Ramos (cell line): ENCODE measurements around the gene TNPO3.
"Not testable (repeated sequence)": the region's sequence is repeated elsewhere in the genome, so short reads cannot be mapped to it uniquely, and the experiment has no call there.

Source experiments
- in situ Hi-C: fragments of 300-500 bp; cut with MboI; formaldehyde crosslinking; loops from one replicate; pipeline ENCODE4 v1.14.3; 2022; ENCODE audit warnings: low sequenced_read_pairs; ENCODE audit not compliant: unreplicated experiment

TNPO3 gene

DNA sequence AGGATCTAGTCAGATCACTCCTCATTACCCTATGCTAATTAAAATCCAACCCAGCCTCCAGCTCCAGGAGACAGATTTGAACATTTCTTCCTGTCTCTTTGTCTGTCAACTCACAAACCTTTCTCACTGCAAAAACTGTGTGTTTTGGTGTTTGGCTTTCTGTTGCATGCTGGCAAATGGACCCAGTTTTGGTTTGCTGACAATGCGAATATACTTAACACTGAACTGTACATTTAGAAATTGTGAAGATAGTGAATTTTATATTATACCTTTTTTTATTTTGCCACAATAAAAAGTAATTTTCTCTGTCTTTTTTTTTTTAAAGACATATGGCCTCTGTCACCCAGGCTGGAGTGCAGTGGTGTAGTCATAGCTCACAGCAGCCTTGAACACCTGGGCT lies 18.3 kb upstream of the TNPO3 start:
- in situ Hi-C loops = no loop called here

GRCh38 chr7:129072479-129073011 lies 17.6 kb upstream of the TNPO3 start:
- in situ Hi-C loops = no loop called here

DNA sequence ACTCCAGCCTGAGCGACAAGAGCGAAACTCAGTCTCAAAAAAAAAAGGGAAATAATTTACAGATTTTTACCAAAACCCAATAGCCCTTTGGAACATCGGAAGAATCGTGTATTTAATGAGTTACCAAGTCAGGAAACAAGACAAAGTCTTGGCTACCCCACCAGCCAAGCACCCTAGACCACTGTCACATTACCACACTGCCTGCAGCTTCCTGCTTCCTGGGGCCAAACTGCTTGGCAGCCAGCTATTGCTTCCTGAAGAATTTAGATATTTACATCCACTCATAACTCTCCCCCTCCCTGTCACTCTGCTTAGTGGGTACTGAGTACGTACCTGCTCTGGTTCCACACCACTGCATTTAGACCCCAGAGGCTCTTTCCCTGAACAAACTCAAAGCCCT lies 14.1 kb upstream of the TNPO3 start:
- in situ Hi-C loops = no loop called here

DNA sequence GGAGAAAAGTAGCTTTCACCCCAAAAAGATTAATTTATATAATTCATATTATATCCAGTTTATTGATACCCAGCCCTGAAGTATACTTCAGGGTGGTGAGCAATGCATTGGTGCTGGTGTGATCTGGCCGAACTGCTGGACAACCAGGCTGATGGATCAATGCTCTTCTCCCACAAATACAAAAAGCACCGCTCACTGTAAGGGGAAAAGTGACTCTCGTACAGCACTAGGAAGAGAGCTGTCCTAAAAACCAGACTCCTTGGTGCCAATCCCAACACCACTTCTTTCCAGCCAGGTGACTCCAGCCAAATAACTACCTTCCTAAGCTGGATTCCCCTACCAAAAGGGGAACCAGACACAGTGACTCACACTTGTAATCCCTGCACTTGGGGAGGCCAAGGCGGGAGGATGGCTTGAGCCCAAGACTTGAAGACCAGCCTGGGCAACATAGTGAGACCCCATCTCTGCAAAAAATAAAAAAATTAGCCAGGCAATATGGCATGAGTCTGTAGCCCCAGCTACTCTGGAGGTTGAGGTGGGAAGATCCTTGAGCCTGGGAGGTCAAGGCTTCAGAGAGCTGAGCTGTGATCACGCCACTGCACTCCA lies 13.1 kb upstream of the TNPO3 start:
- in situ Hi-C loops = no loop called here

- in situ Hi-C loops = not testable (repeated sequence)
These were observed 12.2 kb upstream of the TNPO3 start for GRCh38 chr7:129067132-129067561.

DNA sequence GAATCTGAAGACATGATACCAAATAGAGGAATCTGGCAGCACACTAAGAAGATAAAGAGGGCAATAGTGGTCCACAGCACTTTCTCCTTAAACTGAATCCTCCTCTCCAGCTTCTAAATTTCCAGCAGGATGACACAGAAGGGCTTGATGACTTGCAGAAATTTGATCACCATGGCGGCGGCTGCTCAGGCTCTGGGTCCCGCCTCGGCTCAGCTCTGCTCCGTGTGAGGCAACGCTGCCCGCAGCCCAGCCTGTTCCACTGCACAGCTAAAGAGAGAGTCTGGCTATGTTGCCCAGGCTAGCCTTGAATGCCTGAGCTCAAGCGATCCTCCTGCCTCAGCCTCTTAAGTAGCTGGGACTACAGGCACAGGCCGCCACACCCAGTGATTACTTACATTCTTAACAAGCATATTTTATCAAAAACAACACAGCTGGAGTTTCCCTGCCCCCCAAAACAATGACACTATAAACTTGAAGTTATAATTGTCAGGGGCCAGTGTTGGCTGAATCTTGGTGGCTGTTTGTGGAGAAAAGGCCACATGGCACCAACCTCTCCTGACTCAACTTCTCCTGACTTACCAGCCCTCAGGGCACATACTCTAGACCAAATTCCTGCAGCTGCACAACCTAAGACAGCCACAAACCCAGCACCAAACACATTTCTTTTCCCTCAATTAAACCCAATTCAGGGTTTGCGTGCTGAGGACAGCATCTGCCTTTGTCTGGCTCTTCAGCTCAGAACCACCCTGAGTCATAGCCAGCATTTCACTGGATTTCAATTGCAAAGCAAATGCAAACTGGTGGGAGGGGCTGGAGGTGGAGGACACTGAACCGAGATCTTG lies 11.6 kb upstream of the TNPO3 start:
- in situ Hi-C loops = no loop called here

- in situ Hi-C loops = no loop called here
These were observed 1.1 kb upstream of the TNPO3 start for GRCh38 chr7:129055861-129056464.

DNA sequence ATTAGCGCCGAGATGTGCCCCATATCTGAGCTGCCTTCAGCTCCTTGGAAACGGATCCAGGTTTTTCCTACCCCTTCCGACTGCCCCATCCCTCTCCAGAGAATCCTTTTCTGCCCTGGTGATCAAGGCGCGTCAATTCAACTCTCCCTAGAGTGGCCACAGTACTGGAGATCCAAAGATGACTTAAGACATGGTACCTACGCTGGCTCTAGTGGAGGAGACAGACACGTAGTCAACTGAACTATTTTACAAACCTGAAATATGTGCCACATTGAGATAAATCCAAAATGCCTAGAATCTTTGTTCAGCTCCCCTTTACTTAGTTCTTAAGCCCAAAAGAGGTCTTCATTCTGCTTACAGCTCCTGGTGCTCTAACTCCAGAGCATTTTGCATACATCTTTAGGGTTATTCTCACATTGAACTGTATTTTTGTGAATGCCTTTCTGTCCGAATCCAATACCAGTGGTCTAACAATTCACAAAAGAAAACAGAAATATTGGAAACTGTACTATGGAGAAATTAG lies 444 bp upstream of the TNPO3 start:
- in situ Hi-C loops = no loop called here

DNA sequence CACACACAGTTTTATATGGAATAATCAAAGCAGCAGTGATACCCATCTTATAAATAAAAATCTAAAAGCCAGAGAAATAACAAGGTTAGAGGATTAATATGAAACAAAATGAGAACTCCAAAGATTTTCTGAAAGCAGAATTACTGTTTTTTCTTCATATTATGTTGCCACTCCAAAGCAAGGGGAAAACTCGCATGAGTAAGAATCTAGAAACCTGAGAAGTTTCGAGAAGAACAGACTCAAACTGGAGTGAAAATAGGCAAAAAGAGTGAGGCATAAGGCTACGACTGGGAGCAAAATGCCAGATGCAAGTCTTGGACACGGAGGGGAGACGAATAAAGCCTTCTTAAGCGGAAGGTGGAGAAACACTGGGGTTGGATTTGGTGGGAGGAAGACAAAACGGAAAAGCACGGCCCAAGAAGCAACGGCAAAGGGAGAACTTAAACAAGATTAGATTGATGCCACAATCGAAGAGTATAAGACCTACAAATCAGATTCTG lies 923 bp downstream of the TNPO3 start:
- in situ Hi-C loops = no loop called here

DNA sequence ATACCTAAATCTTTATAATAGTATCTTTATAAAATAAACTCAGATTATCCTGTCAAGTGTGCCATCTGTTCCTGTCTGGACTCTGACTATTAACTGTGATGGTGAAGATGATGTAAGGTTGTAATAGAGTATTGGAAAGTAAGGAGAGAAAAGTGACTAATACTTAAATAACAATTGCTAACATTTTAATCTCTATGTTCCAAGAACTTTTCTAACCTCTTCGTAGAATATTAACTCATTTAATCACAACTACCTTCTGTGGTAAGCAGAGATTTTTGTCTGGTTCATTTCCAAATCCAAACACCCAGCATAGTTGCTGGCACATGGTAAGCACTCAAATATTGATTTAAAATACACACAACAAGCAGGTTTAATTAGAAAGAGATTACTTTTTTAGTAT lies 2.5 kb downstream of the TNPO3 start:
- in situ Hi-C loops = no loop called here

DNA sequence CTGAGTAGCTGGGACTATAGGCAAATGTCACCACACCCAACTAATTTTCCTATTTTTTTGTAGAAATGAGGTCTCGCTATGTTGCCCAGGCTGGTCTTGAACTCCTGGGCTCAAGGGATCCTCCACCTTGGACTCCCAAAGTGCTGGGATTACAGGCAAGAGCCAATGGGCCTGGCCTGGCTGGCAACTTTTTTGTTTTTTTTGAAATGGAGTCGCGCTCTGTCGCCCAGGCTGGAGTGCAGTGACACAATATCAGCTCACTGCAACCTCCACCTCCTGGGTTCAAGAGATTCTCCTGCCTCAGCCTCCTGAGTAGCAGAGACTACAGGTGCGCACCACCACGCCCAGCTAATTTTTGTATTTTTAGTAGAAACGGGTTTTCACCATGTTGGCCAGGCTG lies 3.5 kb downstream of the TNPO3 start:
- in situ Hi-C loops = not testable (repeated sequence)

GRCh38 chr7:129047761-129048160 lies 7.2 kb downstream of the TNPO3 start:
- in situ Hi-C loops = no loop called here

DNA sequence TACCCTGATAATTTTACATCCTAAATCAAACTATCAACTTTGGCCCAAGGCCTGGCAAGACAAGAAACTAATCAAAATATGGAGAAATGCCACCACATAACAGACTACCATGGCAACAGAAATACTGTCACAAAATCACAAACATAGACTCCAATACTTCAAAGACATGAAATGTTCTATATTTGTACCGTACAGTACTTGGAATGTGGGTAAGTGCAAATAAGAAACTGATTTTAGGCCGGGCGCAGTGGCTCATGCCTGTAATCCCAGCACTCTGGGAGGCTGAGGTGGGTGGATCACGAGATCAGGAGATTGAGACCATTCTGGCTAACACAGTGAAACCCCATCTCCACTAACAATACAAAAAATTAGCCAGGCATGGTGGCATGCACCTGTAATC lies 9.2 kb downstream of the TNPO3 start:
- in situ Hi-C loops = no loop called here

GRCh38 chr7:129043012-129043411 lies 11.9 kb downstream of the TNPO3 start:
- in situ Hi-C loops = no loop called here

DNA sequence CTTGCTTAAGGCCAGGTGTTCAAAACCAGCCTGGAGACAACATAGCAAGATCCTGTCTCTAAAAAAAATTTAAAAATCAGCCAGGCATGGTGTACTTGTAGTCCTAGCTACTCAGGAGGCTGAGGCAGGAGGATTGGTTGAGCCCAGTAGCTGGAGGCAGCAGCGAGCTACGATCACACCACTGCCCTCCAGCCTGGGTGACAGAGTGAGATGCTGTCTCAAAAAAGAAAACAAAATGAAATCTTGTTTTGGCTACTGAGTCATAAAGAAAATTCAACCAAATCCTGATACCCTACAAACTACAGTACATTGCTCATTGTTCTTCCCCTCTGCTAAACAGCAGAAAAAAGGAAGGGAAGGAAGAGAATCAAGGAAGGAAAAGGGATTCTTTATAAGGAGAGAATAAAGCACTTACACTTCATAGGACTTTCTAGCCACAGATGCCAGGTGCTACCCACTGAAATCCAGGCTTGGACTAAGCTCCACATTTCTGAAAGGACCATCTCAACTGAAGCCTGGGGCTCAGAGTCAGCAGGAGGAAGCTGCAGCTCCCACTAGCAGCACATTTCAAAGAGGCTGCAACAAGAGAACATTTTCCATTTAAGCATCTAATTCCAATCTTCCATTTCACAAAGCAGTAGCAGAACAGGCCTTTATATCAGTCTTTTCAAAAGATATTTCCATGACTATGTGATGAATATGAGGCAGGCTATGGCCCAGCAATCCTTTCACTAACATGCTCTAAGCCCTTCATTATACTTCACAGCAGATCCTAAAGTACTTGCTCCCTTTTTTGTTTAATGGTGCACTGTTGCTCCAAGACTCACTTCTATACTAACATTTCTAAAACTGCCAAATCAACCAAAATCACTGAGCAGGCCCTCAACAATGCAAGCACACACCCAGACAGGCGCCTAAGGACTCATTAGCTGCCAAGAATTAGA lies 13.5 kb downstream of the TNPO3 start:
- in situ Hi-C loops = no loop called here

DNA sequence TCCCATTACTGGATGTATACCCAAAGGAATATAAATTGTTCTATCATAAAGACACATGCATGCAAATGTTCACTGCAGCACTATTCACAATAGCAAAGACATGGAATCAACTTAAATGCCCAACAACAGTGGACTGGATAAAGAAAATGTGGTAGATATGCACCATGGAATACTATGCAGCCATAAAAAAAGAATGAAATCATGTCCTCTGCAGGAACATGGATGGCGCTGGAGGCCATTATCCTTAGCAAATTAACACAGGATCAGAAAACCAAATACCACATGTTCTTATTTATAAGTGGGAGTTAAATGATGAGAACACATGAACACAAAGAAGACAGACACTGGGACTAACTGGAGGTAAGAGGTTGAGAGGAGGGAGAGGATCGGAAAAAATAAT lies 16.4 kb downstream of the TNPO3 start:
- in situ Hi-C loops = not testable (repeated sequence)

GRCh38 chr7:129037585-129037984 lies 17.3 kb downstream of the TNPO3 start:
- in situ Hi-C loops = no loop called here

- in situ Hi-C loops = no loop called here
These were observed 22.9 kb downstream of the TNPO3 start for GRCh38 chr7:129032017-129032416.

DNA sequence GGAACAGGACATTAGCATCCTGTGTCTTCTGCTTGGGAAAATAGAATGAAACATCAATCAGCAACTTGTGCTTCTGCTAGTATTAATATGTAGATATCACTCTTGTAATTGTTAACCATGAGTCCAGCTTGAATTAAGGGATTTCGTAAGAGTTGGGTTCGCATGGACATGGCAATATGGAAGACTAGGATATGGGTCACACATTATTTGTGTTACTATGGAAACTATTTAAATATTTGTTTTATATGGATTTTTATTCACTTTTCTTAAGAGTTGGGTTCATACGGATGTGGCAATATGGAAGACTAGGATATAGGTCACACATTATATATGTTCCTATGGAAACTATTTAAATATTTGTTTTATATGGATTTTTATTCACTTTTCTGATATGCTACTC lies 24.5 kb downstream of the TNPO3 start:
- in situ Hi-C loops = no loop called here

GRCh38 chr7:129024125-129024524 lies 30.8 kb downstream of the TNPO3 start:
- in situ Hi-C loops = no loop called here
